IMR-90 (cell line): ENCODE measurements around the gene NAA15.

Experiments used
- BHLHE40 ChIP-seq: fragments of 150-350 bp; IDR thresholded peaks from 2 replicates; pipeline ENCODE4 v1.6.1; 2016; ENCODE audit warnings: mild to moderate bottlenecking, low read depth, low read length
- CEBPB ChIP-seq: IDR thresholded peaks from 2 replicates; pipeline ENCODE4 v1.6.1; 2012; ENCODE audit warnings: low read depth, low read length, improper control_type of control experiment
- CTCF ChIP-seq: conservative IDR thresholded peaks from 2 replicates; pipeline ENCODE4 v1.5.1; 2012; ENCODE audit warnings: mild to moderate bottlenecking, low read depth, low read length, improper control_type of control experiment
- FOS ChIP-seq: fragments of 150-350 bp; IDR thresholded peaks from 2 replicates; pipeline ENCODE4 v1.6.1; 2016; ENCODE audit warnings: low read depth, low read length
- MAFK ChIP-seq: IDR thresholded peaks from 2 replicates; pipeline ENCODE4 v1.6.1; 2012; ENCODE audit warnings: low read depth, low read length, improper control_type of control experiment
- MXI1 ChIP-seq: IDR thresholded peaks from 2 replicates; pipeline ENCODE4 v1.6.1; 2012; ENCODE audit warnings: low read depth, mild to moderate bottlenecking, low read length, moderate library complexity, borderline replicate concordance
- POLR2A ChIP-seq: IDR thresholded peaks from 2 replicates; pipeline ENCODE4 v1.6.1; 2012; ENCODE audit warnings: mild to moderate bottlenecking, low read depth, low read length
- SMC3 ChIP-seq: fragments of 150-350 bp; IDR thresholded peaks from 2 replicates; pipeline ENCODE4 v1.6.1; 2016; ENCODE audit warnings: low read depth, mild to moderate bottlenecking, antibody characterized with exemption, low read length, moderate library complexity

GRCh38 chr4:139389991-139390390 lies 88.7 kb downstream of the NAA15 start:
- no peak for TF ChIP-seq CTCF
- no peak for TF ChIP-seq POLR2A
- no peak for TF ChIP-seq BHLHE40
- TF ChIP-seq MAFK: no peak
- TF ChIP-seq SMC3: no peak
- no peak for TF ChIP-seq FOS
- TF ChIP-seq CEBPB: no peak
- no peak for TF ChIP-seq MXI1
